Measurements from ENCODE around the gene CD200.

The CD200 gene

DNA sequence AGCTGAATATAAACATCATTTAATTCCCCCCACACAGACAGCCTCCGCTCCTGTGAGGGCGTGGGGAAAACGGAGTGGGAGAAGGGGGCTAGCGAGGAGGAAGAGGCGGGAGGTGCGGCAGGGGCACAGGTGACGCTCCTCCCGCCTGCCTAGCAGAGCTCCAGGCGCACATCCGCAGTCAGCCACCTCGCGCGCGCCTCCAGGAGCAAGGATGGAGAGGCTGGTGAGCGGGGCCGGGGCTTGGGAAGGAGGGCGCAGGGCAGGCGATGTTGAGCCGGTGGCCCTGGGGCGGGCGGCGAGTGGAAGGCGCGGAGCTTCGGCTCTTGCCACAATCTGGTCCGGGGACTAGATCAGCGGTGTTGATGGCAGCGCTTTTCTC is at the start of gene CD200:
Gene CD200 (plus strand): TSS at position 155 of the 379 bp plus-strand sequence. CDS start 57 bp downstream, at position 212.
- in situ Hi-C loops (cut with MboI; ENCODE audit: low sequenced_read_pairs): no loop called here

GRCh38 chr3:112289011-112289410 is 43.9 kb upstream of the CD200 start:
- in situ Hi-C loops (cut with MboI; ENCODE audit: low sequenced_read_pairs): no loop called here

DNA sequence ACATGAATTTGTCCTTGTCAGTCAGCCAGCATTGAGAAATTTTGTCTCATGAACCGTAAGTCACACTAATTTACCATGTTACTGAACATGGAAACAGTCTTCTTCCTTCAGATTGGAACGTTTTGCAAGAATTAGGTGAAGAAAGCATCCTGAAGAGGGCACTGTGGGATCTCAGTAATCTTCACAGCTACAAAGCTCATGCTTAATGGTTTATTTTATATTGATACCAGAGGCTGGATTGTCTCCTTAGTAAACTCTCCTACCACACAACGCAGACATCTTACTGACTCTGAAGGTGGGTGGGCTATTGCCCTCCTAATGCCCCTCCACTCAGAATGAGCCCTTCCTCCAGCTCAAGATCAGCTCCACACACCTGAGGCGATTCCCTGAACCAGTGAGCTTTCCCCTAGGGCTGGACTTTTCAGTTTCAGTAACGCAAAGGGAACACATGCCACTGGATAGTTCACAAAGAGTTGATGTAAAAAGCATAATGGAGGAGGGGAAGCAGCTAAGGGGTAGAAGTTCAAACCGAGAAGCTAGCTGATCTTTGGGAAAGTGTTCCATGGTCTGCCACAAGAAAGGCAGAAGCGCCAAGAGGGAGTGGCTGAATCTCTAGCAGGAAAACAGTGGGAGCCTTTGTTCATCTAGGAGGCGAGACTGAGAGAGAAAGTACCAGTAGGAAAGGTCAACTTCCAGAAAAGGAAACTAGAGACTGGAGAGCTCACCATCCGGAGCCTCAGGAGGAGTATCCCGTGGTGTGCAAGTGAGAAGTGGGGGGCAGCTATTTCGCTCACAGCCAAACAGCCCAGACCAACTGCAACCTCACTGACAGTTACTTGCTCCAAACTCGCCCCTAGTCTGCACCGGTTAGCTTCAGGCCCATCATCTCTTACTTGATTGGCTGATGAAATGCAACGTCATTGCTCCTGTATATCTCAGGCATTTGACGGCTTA is 39.3 kb upstream of the CD200 start, which contains the start of gene SLC9C1:
Gene SLC9C1 (minus strand): TSS at position 849 of the 954 bp plus-strand sequence. CDS start 7,425 bp downstream, outside the sequence.
- in situ Hi-C loops (cut with MboI; ENCODE audit: low sequenced_read_pairs): no loop called here

DNA sequence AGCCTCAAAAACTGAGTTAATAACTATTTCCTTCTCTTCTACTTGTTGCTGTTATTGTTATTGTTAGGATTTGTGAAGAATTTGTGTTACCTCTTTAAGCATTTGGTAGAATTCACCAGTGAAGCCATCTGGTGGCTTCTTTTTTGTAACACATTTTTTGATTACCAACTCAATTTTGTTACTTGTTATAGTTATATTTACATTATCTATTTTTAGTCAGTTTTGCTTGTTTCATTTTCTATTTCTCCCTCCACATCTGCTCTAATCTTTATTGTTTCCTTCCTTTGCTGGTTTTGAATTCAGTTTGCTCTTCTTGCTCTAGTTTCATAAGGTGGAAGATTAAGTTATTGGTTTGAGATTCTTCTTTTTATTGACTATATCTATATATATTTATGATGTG is 35.2 kb upstream of the CD200 start:
- in situ Hi-C loops (cut with MboI; ENCODE audit: low sequenced_read_pairs): no loop called here

- in situ Hi-C loops (cut with MboI; ENCODE audit: low sequenced_read_pairs): no loop called here
These were observed 34.2 kb upstream of the CD200 start for GRCh38 chr3:112298781-112299180.

GRCh38 chr3:112302150-112302830 is 30.7 kb upstream of the CD200 start:
- in situ Hi-C loops (cut with MboI; ENCODE audit: low sequenced_read_pairs): no loop called here

- in situ Hi-C loops (cut with MboI; ENCODE audit: low sequenced_read_pairs): no loop called here
These were observed 29.8 kb upstream of the CD200 start for GRCh38 chr3:112302881-112303763.

- in situ Hi-C loops (cut with MboI; ENCODE audit: low sequenced_read_pairs): no loop called here
These were observed 29.1 kb upstream of the CD200 start for GRCh38 chr3:112303764-112304325.

DNA sequence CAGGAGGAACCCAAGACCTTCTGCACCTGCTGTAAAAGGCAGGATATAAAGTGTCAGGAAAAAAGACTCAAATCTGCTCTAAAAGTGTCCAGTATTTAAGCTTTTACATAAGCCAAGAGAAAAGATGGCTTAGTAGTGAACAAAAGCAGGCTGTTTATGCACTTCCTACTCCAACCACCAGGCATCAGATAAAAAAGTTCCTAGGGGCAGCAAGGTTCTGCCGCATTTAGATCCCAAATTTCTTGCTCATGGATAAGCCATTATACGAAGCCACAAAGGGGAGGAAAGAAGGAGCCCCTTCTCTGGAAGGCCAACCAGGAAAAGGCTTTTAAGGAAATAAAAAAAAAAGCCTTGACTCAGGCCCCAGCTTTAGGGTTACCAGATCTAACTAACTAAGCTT is 28.3 kb upstream of the CD200 start:
- in situ Hi-C loops (cut with MboI; ENCODE audit: low sequenced_read_pairs): no loop called here

- in situ Hi-C loops (cut with MboI; ENCODE audit: low sequenced_read_pairs): no loop called here
These were observed 26.1 kb upstream of the CD200 start for GRCh38 chr3:112306825-112307224.

GRCh38 chr3:112307557-112307956 is 25.4 kb upstream of the CD200 start:
- in situ Hi-C loops (cut with MboI; ENCODE audit: low sequenced_read_pairs): no loop called here

DNA sequence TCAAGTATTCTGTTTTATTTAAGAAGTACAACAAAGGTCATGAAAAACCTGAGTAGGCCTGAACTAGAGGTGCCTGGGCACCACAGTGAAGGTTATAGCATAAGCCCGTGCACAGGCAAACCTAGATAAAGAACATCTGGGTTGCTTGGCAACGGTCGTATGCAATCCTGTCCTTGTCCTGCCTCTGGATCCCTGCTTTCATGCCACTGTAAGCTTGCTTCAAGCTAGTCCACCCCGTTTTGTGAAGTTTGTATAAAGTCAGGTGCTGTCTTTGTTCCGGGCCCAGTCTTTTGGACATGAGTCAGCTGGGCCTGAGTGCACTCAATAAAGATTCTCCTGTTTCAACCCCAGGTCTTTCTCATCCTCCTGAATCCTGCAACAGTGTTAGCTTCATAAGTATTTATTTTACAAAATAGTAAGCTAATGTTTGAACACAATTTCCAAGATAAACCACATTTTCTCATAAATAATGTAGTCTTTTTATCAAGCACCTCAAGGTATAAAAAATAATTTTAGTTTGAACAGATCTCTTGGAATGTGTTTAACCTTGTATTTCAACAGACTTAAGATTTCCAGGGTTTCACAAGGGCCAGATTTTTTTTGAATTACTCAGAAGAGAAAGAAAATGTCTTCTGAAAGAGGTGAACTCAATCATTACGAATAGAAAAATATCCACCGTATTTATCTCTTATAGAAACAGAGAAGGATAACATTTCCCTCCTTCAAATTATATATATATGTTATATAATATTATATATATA is 24.6 kb upstream of the CD200 start:
- in situ Hi-C loops (cut with MboI; ENCODE audit: low sequenced_read_pairs): no loop called here

DNA sequence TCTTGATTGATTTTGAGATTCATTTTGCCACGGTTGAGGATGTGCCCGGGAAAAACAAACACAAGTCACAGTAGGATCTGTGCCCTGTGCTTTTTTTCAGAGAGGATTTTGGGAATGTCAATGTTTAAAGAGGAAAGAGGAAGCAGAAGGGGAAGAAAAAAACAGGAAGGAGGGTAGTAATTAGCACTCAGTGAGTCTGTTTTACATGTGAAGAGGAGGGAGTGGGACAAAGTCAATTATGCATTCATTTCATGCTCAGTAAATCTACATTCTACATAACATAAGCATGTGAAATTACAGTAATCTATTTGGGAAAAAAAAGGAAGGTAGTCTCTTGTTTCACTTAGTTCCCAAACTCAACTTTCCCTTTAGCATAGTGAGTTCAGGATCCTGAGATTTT is 18.3 kb upstream of the CD200 start:
- in situ Hi-C loops (cut with MboI; ENCODE audit: low sequenced_read_pairs): no loop called here

DNA sequence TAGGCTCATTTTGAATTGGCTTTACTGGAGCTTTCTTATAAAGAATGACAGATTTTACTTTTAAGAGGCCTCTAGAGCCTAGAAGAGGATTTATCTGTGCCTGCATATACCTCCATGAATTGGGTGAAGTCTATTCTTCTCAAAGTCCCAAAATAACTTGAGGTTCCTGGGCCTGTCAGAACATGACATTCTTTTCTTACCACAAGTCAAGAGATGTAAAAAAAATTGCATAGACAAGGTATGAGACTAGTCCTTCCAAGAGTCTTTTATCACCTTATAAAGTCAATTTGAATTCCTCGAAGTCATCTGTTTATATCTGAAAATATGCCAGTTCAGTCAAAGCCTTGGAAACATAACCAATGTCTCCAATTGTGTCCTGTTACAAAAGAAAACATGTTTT is 17.2 kb upstream of the CD200 start:
- in situ Hi-C loops (cut with MboI; ENCODE audit: low sequenced_read_pairs): no loop called here

DNA sequence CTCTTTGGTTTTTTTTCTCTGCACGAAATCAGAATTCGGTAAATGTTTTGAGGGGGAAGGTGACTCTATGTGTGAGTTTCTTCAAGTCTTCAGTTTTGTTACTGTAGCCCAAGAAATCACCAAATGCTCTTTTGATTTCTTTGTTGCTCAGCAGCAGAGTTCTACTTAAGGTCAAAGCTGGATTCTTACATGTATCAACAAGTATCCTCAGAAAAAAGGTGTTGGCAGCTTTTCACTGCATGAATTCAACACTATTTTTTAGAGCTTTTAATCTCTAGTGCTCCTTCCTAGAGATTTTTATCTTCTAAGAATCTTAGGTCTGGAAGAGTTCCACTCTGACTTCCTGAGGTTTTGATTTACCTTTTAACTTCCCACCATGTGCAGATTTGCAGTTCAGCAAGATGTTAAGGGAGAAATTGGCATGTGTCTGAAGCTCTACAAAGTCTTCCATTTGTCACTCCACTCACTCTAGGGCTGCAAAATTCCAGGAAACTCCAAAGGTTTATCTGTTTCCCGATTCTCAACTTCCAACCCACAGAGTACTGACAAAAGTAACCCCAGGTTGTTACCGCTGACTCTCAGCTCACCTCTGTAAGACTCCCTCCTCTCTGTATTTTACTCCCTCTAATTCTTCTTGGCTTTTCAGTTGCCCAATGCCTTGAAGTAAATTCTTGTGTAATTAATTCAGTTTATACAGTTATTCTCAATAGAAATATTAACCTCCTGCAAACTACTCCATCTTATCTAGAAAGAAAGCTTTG is 13.3 kb upstream of the CD200 start:
- in situ Hi-C loops (cut with MboI; ENCODE audit: low sequenced_read_pairs): no loop called here

- in situ Hi-C loops (cut with MboI; ENCODE audit: low sequenced_read_pairs): no loop called here
These were observed 12.3 kb upstream of the CD200 start for GRCh38 chr3:112320691-112321090.

- in situ Hi-C loops (cut with MboI; ENCODE audit: low sequenced_read_pairs): no loop called here
These were observed 10.9 kb upstream of the CD200 start for GRCh38 chr3:112321867-112322652.

DNA sequence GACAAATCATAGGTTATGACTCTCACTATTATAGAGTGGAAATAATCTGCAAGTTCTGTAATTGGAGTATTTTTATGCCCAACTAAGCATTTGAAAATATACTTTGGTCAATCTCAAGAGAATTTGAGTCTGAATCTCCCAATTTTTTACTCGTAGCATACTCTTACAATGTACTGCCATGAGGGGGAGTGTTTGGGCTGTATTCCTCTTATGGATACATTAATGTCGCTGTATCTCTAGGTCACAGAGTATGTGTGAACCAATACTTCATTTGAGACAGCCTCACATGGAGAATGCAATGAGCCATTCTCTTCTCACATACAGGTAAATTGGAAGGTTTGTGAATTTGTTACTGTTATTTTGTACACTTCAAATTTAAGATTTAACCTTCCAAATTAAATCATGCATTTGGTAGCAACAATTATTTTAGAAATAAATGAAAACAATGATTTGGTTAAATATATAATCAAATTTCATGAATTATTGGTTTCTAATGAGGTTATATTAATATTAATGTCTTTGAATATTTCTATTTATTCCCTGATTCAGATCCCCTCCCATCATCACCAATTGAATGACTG is 5.5 kb upstream of the CD200 start:
- in situ Hi-C loops (cut with MboI; ENCODE audit: low sequenced_read_pairs): no loop called here

Data from hTERT RPE-1 (cell line).